CD4-positive, alpha-beta T cell (primary cell): ENCODE results near the gene MOAP1. TPM values are rescaled to one million over a fixed set of nuclear protein-coding genes. Genes with fewer than 3 reads are reported as not detected.
A peak's percentile ranks its signal among the peaks of the same experiment; 100 is the strongest.

Source experiments
- ATAC-seq: fragments of 200-7000 bp; cut with Tn5 transposase; one replicate; pipeline ENCODE4 v1.10.0; 2022; ENCODE audit warnings: mild to moderate bottlenecking; ENCODE audit not compliant: poor library complexity
- CTCF ChIA-PET: fragments of 350-600 bp; sonication (Branson Sonifier 250); formaldehyde crosslinking; loops from one replicate; lab custom pipeline; 2021; ENCODE audit warnings: antibody characterized with exemption, inconsistent platforms; lab: Charles Lee
- POLR2A ChIA-PET: fragments of 350-600 bp; sonication (Branson Sonifier 250); formaldehyde crosslinking; loops from one replicate; lab custom pipeline; 2021; ENCODE audit warnings: antibody characterized with exemption, inconsistent platforms; lab: Charles Lee
- DNase-seq, 14 experiments: peaks; one replicate each; pipeline ENCODE4 v3.0.0-alpha.2; 2013 to 2020; ENCODE audit warnings: mixed read lengths in 2 of 14
- H3K27ac ChIP-seq, 2 donors: one replicate each; pipeline versions ENCODE4 v1.5.1 to v1.7.0; 2013; ENCODE audit warnings: low read length in 2 of 2, low read depth in 1 of 2, mild to moderate bottlenecking in 1 of 2
- H3K27me3 ChIP-seq, 2 experiments: 1 replicate in 1 of 2; 2 replicates in 1 of 2; pipeline versions ENCODE4 v1.6.1 to v1.7.0; 2013; ENCODE audit warnings: low read length in 2 of 2, control low read depth in 1 of 2, mild to moderate bottlenecking in 1 of 2, moderate library complexity in 1 of 2; ENCODE audit not compliant: insufficient read depth in 2 of 2, control insufficient read depth in 1 of 2
- H3K36me3 ChIP-seq: one replicate; pipeline ENCODE4 v1.6.1; 2013; ENCODE audit warnings: low read length, control low read depth; ENCODE audit not compliant: insufficient read depth
- H3K4me1 ChIP-seq: one replicate; pipeline ENCODE4 v1.6.1; 2013; ENCODE audit warnings: low read length, control low read depth; ENCODE audit not compliant: insufficient read depth
- H3K4me3 ChIP-seq: one replicate; pipeline ENCODE4 v1.5.1; 2013; ENCODE audit warnings: mild to moderate bottlenecking, low read length, moderate library complexity
- H3K9me3 ChIP-seq, 2 experiments: 1 replicate in 1 of 2; 2 replicates in 1 of 2; pipeline versions ENCODE4 v1.6.1 to v1.7.0; 2013; ENCODE audit warnings: low read length in 2 of 2, mild to moderate bottlenecking in 2 of 2, control low read depth in 1 of 2, moderate library complexity in 1 of 2; ENCODE audit not compliant: control insufficient read depth in 1 of 2, insufficient read depth in 1 of 2
- H3K27ac Mint-ChIP-seq: one replicate; pipeline ENCODE4 v1.8.0; 2020; ENCODE audit warnings: mixed read lengths
- H3K27me3 Mint-ChIP-seq: one replicate; pipeline ENCODE4 v1.8.0; 2021; ENCODE audit warnings: mixed read lengths
- H3K36me3 Mint-ChIP-seq: one replicate; pipeline ENCODE4 v1.8.0; 2021; ENCODE audit warnings: low read depth, mixed read lengths
- H3K4me1 Mint-ChIP-seq: one replicate; pipeline ENCODE4 v1.8.0; 2021; ENCODE audit warnings: low read depth, mixed read lengths
- H3K4me3 Mint-ChIP-seq: one replicate; pipeline ENCODE4 v1.8.0; 2020; ENCODE audit warnings: mild to moderate bottlenecking, mixed read lengths
- H3K9me3 Mint-ChIP-seq: one replicate; pipeline ENCODE4 v1.8.0; 2020; ENCODE audit warnings: mixed read lengths
- CTCF ChIP-seq: fragments of 200-600 bp; IDR thresholded peaks from one replicate; pipeline ENCODE4 v1.8.0; 2022; ENCODE audit warnings: antibody characterized with exemption, mild to moderate bottlenecking
- intact Hi-C, 2 experiments: fragments of 100-400 bp; cut with DNase I in 1 of 2; cut with micrococcal nuclease in 1 of 2; formaldehyde crosslinking; loops; one replicate each; pipeline versions ENCODE4 v1.15.1 to v1.9.0; 2023 to 2025; cut with DNase I, micrococcal nuclease
- total RNA-seq, 174 experiments: library from RNA in 2 of 174; stranded (reverse) in 2 of 174; gene quantifications; one replicate each; pipeline ENCODE4 v1.2.3 and lab custom pipeline; 2021 to 2026

The MOAP1 gene
- total RNA-seq, 2 experiments from 2014 or later, result 127 to 130 TPM

- H3K4me1 Mint-ChIP-seq, result peaks cover 2% of the 10 kb centered on the region
- POLR2A ChIA-PET, result no interaction called here
- ATAC-seq, result no peak
- no peak for DNase-seq
- CTCF ChIA-PET, result interaction anchor here (0.6 to 0.9 kb wide), 3 partner anchors 14 to 124 kb away, joined by 3 to 4 read pairs (median 4); partner anchors contain the start of genes LYSET and MOAP1
- peaks cover 4% of the 10 kb centered on the region for H3K36me3 Mint-ChIP-seq
- H3K27ac Mint-ChIP-seq, result no peak overlapping the region
- H3K27me3 Mint-ChIP-seq, result no peaks in the 10 kb centered on the region
- intact Hi-C loops, result no loop called here
- Histone ChIP-seq H3K4me3 (no peak overlapping the region), H3K36me3 (no peaks in the 10 kb centered on the region), H3K9me3 (no peaks in the 10 kb centered on the region), H3K4me1 (peaks cover 1% of the 10 kb centered on the region), H3K27me3 (no peaks in the 10 kb centered on the region), H3K27ac (no peak overlapping the region)
- no peak for TF ChIP-seq CTCF
- no peak overlapping the region for H3K4me3 Mint-ChIP-seq
- H3K9me3 Mint-ChIP-seq, result no peaks in the 10 kb centered on the region
These were observed 14.3 kb upstream of the MOAP1 start for GRCh38 chr14:93199031-93199430.

GRCh38 chr14:93195316-93195999 is 10.8 kb upstream of the MOAP1 start:
- Histone ChIP-seq H3K9me3 (no peaks in the 10 kb centered on the region), H3K27ac (no peak overlapping the region), H3K27me3 (no peaks in the 10 kb centered on the region), H3K4me3 (no peak overlapping the region), H3K4me1 (no peaks in the 10 kb centered on the region), H3K36me3 (no peaks in the 10 kb centered on the region)
- Mint-ChIP-seq H3K4me1 (peaks cover 7% of the 10 kb centered on the region), H3K9me3 (no peaks in the 10 kb centered on the region), H3K36me3 (peaks cover 4% of the 10 kb centered on the region), H3K4me3 (no peak overlapping the region), H3K27ac (no peak overlapping the region), H3K27me3 (no peaks in the 10 kb centered on the region)
- ATAC-seq, result no peak
- no peak for DNase-seq
- ChIA-PET POLR2A (interaction anchor here (0.7 to 2.3 kb wide), 3 partner anchors 10 to 1155 kb away, joined by 3 to 13 read pairs (median 4); partner anchors contain the start of genes LYSET and MOAP1), CTCF (interaction anchor here (0.6 to 0.8 kb wide), 2 partner anchors 8 to 16 kb away, joined by 3 read pairs; no protein-coding TSS in a partner anchor)
- TF ChIP-seq CTCF, result no peak
- intact Hi-C loops, result no loop called here

- Mint-ChIP-seq H3K9me3 (no peaks in the 10 kb centered on the region), H3K27ac (peak overlapping the region; percentile 98), H3K4me1 (peaks cover 61% of the 10 kb centered on the region), H3K4me3 (peak overlapping the region; percentile 79), H3K36me3 (peaks cover 54% of the 10 kb centered on the region), H3K27me3 (no peaks in the 10 kb centered on the region)
- TF ChIP-seq CTCF, result no peak
- Histone ChIP-seq H3K9me3 (no peaks in the 10 kb centered on the region), H3K4me3 (no peak overlapping the region), H3K27ac (no peak overlapping the region), H3K27me3 (no peaks in the 10 kb centered on the region), H3K36me3 (peaks cover 40% of the 10 kb centered on the region), H3K4me1 (peaks cover 31% of the 10 kb centered on the region)
- no peak for DNase-seq
- ATAC-seq, result no peak
- intact Hi-C loops, result loop anchor here in 1 of 2 experiments (5.0 kb wide), 2 partner anchors 145 to 1080 kb away; partner anchors contain the start of genes ATXN3 and BTBD7
- ChIA-PET POLR2A (no interaction called here), CTCF (interaction anchor here (1.1 to 5.2 kb wide), 2 partner anchors 19 to 32 kb away, joined by 4 to 37 read pairs; partner anchors contain the start of genes GON7 and UBR7)
These were observed 2.3 kb upstream of the MOAP1 start for GRCh38 chr14:93186956-93187355.
